ENCODE results near the gene GPT2. TPM values are rescaled to one million over a fixed set of nuclear protein-coding genes. Genes with fewer than 3 reads are reported as not detected.
A peak's percentile ranks its signal among the peaks of the same experiment; 100 is the strongest.

The GPT2 gene
- total RNA-seq, 1 experiment from 2014 or later = 68.8 TPM

- Histone ChIP-seq H3K23ac (ENCODE audit: insufficient read length, low read depth, low read length) (no peak overlapping the region), H2AFZ (ENCODE audit: low read length) (no peak overlapping the region), H2BK12ac (ENCODE audit: insufficient read length, low read depth, low read length) (no peak overlapping the region), H3K4ac (ENCODE audit: low read depth, low read length) (no peak overlapping the region), H3K4me2 (ENCODE audit: insufficient read depth, insufficient read length, low read length) (no peak overlapping the region), H3K9me3 (ENCODE audit: control insufficient read depth, low read depth, low read length) (no peaks in the 10 kb centered on the region), H2BK15ac (ENCODE audit: low read depth, low read length) (no peak overlapping the region), H3K4me1 (ENCODE audit: insufficient read depth, low read length) (no peaks in the 10 kb centered on the region), H4K20me1 (ENCODE audit: control insufficient read depth, insufficient read depth, insufficient read length) (no peaks in the 10 kb centered on the region), H2AK5ac (ENCODE audit: insufficient read length, low read length) (no peak overlapping the region), H4K91ac (ENCODE audit: insufficient read length, low read depth, low read length) (no peak overlapping the region), H3K18ac (ENCODE audit: insufficient read length, low read depth, low read length) (no peak overlapping the region), H3K14ac (ENCODE audit: insufficient read depth, low read length) (no peak overlapping the region), H3K56ac (ENCODE audit: insufficient read length, low read depth, low read length) (no peak overlapping the region), H3T11ph (ENCODE audit: low read length) (no peak overlapping the region), H4K8ac (replicated peaks; ENCODE audit: insufficient read length, low read depth, low read length) (no peak overlapping the region), H4K5ac (ENCODE audit: insufficient read length, low read depth, low read length) (no peak overlapping the region), H3K27ac (ENCODE audit: insufficient read length, low read depth, low read length) (no peak overlapping the region), H3K79me2 (ENCODE audit: insufficient read depth, low read length) (no peaks in the 10 kb centered on the region), H3K9ac (ENCODE audit: extremely low read depth, insufficient read length, low read length) (no peak overlapping the region), H2BK120ac (ENCODE audit: low read depth, low read length, poor library complexity, severe bottlenecking) (no peak overlapping the region), H2BK5ac (ENCODE audit: insufficient read length, low read length) (no peak overlapping the region), H2BK20ac (ENCODE audit: low read depth, low read length, poor library complexity, severe bottlenecking) (no peak overlapping the region), H3K79me1 (ENCODE audit: insufficient read depth, low read depth, low read length, poor library complexity, severe bottlenecking) (no peaks in the 10 kb centered on the region), H3K23me2 (ENCODE audit: insufficient read length, low read depth, low read length, poor library complexity, severe bottlenecking) (no peaks in the 10 kb centered on the region), H3K27me3 (ENCODE audit: insufficient read depth, low read length) (no peaks in the 10 kb centered on the region)
- WGBS (ENCODE audit: extremely low coverage, insufficient read length, low lambda C conversion rate) = no CpG with 5 or more reads among the region's 15 CpGs
- Mint-ChIP-seq H3K4me1 (peaks cover 5 to 12% of the 10 kb centered on the region in 2 experiments), H3K27ac (peak overlapping the region; percentile 3 to 59 (median 35); a peak in 5 of 7 replicates), H3K9me3 (peaks cover 3 to 4% of the 10 kb centered on the region in 2 experiments; a peak in 2 of 5 replicates), H3K4me3 (no peak overlapping the region), H3K27me3 (ENCODE audit: low read depth) (no peaks in the 10 kb centered on the region; the same call in 1 of the 2 replicates), H3K36me3 (ENCODE audit: insufficient read depth in 1 of 3, low read depth in 3 of 3) (peaks cover 38 to 64% (median 51%) of the 10 kb centered on the region in 3 experiments)
- DNase-seq = no peak
- no peak for TF ChIP-seq CTCF (conservative IDR thresholded peaks at IDR 0.05)
Observed at GRCh38 chr16:46928811-46929210, 44.6 kb downstream of the GPT2 start.
